Neural cell (in vitro differentiated cells): ENCODE measurements around the gene PDLIM3. TPM values are rescaled to one million over a fixed set of nuclear protein-coding genes. Genes with fewer than 3 reads are reported as not detected.

ENCODE experiments used
- H2AFZ ChIP-seq: fragments of 200-600, 300-800 bp; sonication (generic), shearing (Covaris generic); 2 replicates; pipeline ENCODE4 v1.6.0; 2014; ENCODE audit warnings: low read depth, mild to moderate bottlenecking, antibody characterized with exemption, low read length, moderate library complexity
- H3F3A ChIP-seq: fragments of 200-600 bp; shearing (Covaris generic); 2 replicates; pipeline ENCODE4 v1.6.1; 2016; ENCODE audit warnings: mild to moderate bottlenecking, moderate library complexity, mixed read lengths, antibody characterized with exemption, low read length; ENCODE audit not compliant: insufficient read depth, poor library complexity, severe bottlenecking
- H3K27ac ChIP-seq: fragments of 200-600, 300-800 bp; sonication (generic), shearing (Covaris generic); 2 replicates; pipeline ENCODE4 v1.5.1; 2014; ENCODE audit warnings: mild to moderate bottlenecking, low read length, moderate library complexity
- H3K27me3 ChIP-seq: fragments of 300-800, 200-600 bp; sonication (generic), shearing (Covaris generic); 2 replicates; pipeline ENCODE4 v1.6.0; 2014; ENCODE audit warnings: mild to moderate bottlenecking, low read depth, low read length, moderate library complexity; ENCODE audit not compliant: insufficient read depth
- H3K36me3 ChIP-seq: fragments of 300-800, 200-600 bp; sonication (generic), shearing (Covaris generic); 2 replicates; pipeline ENCODE4 v1.5.1; 2014; ENCODE audit warnings: mild to moderate bottlenecking, antibody characterized with exemption, low read length, moderate library complexity; ENCODE audit not compliant: insufficient read depth
- H3K4me2 ChIP-seq: fragments of 300-800, 200-600 bp; sonication (generic), shearing (Covaris generic); 2 replicates; pipeline ENCODE4 v1.6.0; 2014; ENCODE audit warnings: mild to moderate bottlenecking, low read length
- H3K4me3 ChIP-seq: fragments of 300-800, 200-600 bp; sonication (generic), shearing (Covaris generic); 2 replicates; pipeline ENCODE4 v1.5.1; 2014; ENCODE audit warnings: mild to moderate bottlenecking, low read length, moderate library complexity
- H3K79me2 ChIP-seq: fragments of 200-600 bp; shearing (Covaris generic); replicated peaks from 2 replicates; pipeline ENCODE4 v1.6.0; 2014; ENCODE audit warnings: mild to moderate bottlenecking, low read length, moderate library complexity; ENCODE audit not compliant: insufficient read depth
- H3K9ac ChIP-seq: fragments of 300-800, 200-600 bp; sonication (generic), shearing (Covaris generic); 2 replicates; pipeline ENCODE4 v1.6.1; 2016; ENCODE audit warnings: mild to moderate bottlenecking, low read length, mixed read lengths
- H3K9me2 ChIP-seq: fragments of 200-600 bp; shearing (Covaris generic); 2 replicates; pipeline ENCODE4 v1.6.1; 2016; ENCODE audit warnings: mild to moderate bottlenecking, low read length, mixed read lengths; ENCODE audit not compliant: insufficient read depth
- H3K9me3 ChIP-seq: fragments of 200-600, 300-800 bp; sonication (generic), shearing (Covaris generic); 2 replicates; pipeline ENCODE4 v1.6.1; 2016; ENCODE audit warnings: mild to moderate bottlenecking, mixed run types, low read length, moderate library complexity, mixed read lengths
- H4K20me1 ChIP-seq: fragments of 200-600 bp; shearing (Covaris generic); 2 replicates; pipeline ENCODE4 v1.6.1; 2016; ENCODE audit warnings: mild to moderate bottlenecking, mixed run types; ENCODE audit not compliant: insufficient read depth
- CTCF ChIP-seq: fragments of 450-650 bp; IDR thresholded peaks from 2 replicates; pipeline ENCODE4 v1.5.1; 2014; ENCODE audit warnings: antibody characterized with exemption, mild to moderate bottlenecking, moderate library complexity; ENCODE audit not compliant: poor library complexity, severe bottlenecking
- EP300 ChIP-seq: fragments of 450-650 bp; conservative IDR thresholded peaks from 2 replicates; pipeline ENCODE4 v1.6.1; 2014; ENCODE audit warnings: antibody characterized with exemption, mild to moderate bottlenecking, moderate library complexity; ENCODE audit not compliant: poor library complexity, severe bottlenecking
- EZH2 ChIP-seq: fragments of 200-600, 300-800 bp; shearing (Covaris generic), sonication (generic); IDR thresholded peaks from 2 replicates; pipeline ENCODE4 v1.6.1; 2014; ENCODE audit warnings: antibody characterized with exemption, low read length, borderline replicate concordance, mild to moderate bottlenecking; ENCODE audit not compliant: insufficient read depth, poor library complexity, severe bottlenecking
- MXI1 ChIP-seq: fragments of 450-650 bp; conservative IDR thresholded peaks from 2 replicates; pipeline ENCODE4 v1.6.1; 2014; ENCODE audit warnings: antibody characterized with exemption, mild to moderate bottlenecking; ENCODE audit not compliant: poor library complexity, severe bottlenecking
- POLR2AphosphoS5 ChIP-seq: IDR thresholded peaks from 2 replicates; pipeline ENCODE4 v1.6.1; 2012
- RAD21 ChIP-seq: fragments of 450-650 bp; conservative IDR thresholded peaks from 2 replicates; pipeline ENCODE4 v1.6.1; 2014; ENCODE audit warnings: antibody characterized with exemption, mild to moderate bottlenecking, moderate library complexity
- SMC3 ChIP-seq: fragments of 450-650 bp; conservative IDR thresholded peaks from 2 replicates; pipeline ENCODE4 v1.6.1; 2014; ENCODE audit warnings: antibody characterized with exemption, mild to moderate bottlenecking, moderate library complexity; ENCODE audit not compliant: poor library complexity
- TAF1 ChIP-seq: IDR thresholded peaks from 2 replicates; pipeline ENCODE4 v1.6.1; 2012; ENCODE audit warnings: low read depth
- polyA plus RNA-seq: library from polyadenylated mRNA; depleted of rRNA; stranded (reverse); fragments of >200 nt; gene quantifications from 2 replicates; pipeline ENCODE4 v1.2.3, GENCODE V29; 2014
- TF ChIP-seq, protein P1 (sequence below): IDR thresholded peaks from 2 replicates; pipeline ENCODE4 v1.6.1; 2012; ENCODE audit warnings: borderline replicate concordance

Gene PDLIM3
- polyA plus RNA-seq, 1 donor from 2014 or later, result 1.8 TPM

DNA sequence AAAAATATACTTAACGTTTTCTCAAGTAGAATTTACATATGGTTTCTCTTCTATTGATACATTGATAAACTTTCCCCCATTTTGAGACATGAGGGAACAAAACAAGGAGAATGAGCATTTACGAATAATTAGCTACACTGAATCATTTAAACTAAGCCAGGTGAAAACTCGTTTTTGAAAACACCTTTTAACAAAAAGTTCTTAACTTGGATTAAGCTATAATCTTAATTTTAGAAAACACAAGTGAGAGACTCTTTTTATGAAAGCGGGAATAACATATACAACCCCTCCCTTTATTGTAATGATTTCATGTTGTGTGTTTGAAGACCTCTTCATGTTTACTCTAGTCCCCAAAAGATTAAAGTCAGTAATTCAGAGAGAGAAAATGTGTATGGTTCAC lies 20.1 kb downstream of the PDLIM3 start:
- no peaks in the 10 kb centered on the region for H3K36me3 ChIP-seq
- no peak overlapping the region for H3K27ac ChIP-seq
- no peaks in the 10 kb centered on the region for H3F3A ChIP-seq
- no peaks in the 10 kb centered on the region for H3K27me3 ChIP-seq
- H4K20me1 ChIP-seq, result no peaks in the 10 kb centered on the region
- H3K9me3 ChIP-seq, result no peaks in the 10 kb centered on the region
- H3K9me2 ChIP-seq, result no peaks in the 10 kb centered on the region
- TF ChIP-seq, protein P1, sequence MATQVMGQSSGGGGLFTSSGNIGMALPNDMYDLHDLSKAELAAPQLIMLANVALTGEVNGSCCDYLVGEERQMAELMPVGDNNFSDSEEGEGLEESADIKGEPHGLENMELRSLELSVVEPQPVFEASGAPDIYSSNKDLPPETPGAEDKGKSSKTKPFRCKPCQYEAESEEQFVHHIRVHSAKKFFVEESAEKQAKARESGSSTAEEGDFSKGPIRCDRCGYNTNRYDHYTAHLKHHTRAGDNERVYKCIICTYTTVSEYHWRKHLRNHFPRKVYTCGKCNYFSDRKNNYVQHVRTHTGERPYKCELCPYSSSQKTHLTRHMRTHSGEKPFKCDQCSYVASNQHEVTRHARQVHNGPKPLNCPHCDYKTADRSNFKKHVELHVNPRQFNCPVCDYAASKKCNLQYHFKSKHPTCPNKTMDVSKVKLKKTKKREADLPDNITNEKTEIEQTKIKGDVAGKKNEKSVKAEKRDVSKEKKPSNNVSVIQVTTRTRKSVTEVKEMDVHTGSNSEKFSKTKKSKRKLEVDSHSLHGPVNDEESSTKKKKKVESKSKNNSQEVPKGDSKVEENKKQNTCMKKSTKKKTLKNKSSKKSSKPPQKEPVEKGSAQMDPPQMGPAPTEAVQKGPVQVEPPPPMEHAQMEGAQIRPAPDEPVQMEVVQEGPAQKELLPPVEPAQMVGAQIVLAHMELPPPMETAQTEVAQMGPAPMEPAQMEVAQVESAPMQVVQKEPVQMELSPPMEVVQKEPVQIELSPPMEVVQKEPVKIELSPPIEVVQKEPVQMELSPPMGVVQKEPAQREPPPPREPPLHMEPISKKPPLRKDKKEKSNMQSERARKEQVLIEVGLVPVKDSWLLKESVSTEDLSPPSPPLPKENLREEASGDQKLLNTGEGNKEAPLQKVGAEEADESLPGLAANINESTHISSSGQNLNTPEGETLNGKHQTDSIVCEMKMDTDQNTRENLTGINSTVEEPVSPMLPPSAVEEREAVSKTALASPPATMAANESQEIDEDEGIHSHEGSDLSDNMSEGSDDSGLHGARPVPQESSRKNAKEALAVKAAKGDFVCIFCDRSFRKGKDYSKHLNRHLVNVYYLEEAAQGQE, result no peak
- TF ChIP-seq EZH2 (no peak), EP300 (no peak)
- no peak overlapping the region for H3K4me3 ChIP-seq
- no peak overlapping the region for H3K9ac ChIP-seq
- no peaks in the 10 kb centered on the region for H3K79me2 ChIP-seq
- no peak overlapping the region for H2AFZ ChIP-seq
- no peak overlapping the region for H3K4me2 ChIP-seq

- Histone ChIP-seq H2AFZ (no peak overlapping the region), H3K36me3 (no peaks in the 10 kb centered on the region), H3K9ac (no peak overlapping the region), H3K4me2 (no peak overlapping the region), H3K27me3 (no peaks in the 10 kb centered on the region), H3K27ac (no peak overlapping the region), H3F3A (no peaks in the 10 kb centered on the region), H4K20me1 (no peaks in the 10 kb centered on the region), H3K9me3 (no peaks in the 10 kb centered on the region), H3K79me2 (no peaks in the 10 kb centered on the region), H3K4me3 (no peak overlapping the region), H3K9me2 (no peaks in the 10 kb centered on the region)
- TF ChIP-seq MXI1 (no peak), POLR2AphosphoS5 (no peak), RAD21 (no peak), EZH2 (no peak), SMC3 (no peak), CTCF (no peak), EP300 (no peak), TAF1 (no peak)
- TF ChIP-seq, protein P1, result no peak
These were observed 21.1 kb downstream of the PDLIM3 start for GRCh38 chr4:185514182-185514697.
